Fibroblast of villous mesenchyme (primary cell): ENCODE results near the gene ANKRD50. TPM values are rescaled to one million over a fixed set of nuclear protein-coding genes. Genes with fewer than 3 reads are reported as not detected.

Experiments used
- DNase-seq: peaks from one replicate; pipeline ENCODE4 v3.0.0-alpha.2; 2010; ENCODE audit warnings: low read depth
- H3K4me3 ChIP-seq: 2 replicates; pipeline ENCODE4 v1.5.1; 2011; ENCODE audit warnings: low read depth, mild to moderate bottlenecking, low read length
- CTCF ChIP-seq: IDR thresholded peaks from 2 replicates; pipeline ENCODE4 v1.5.1; 2012; ENCODE audit warnings: low read depth, mild to moderate bottlenecking, low read length; ENCODE audit not compliant: insufficient read depth
- total RNA-seq: library from RNA; depleted of rRNA; stranded (reverse); fragments of >200 nt; gene quantifications from 2 replicates; pipeline ENCODE4 v1.2.3, GENCODE V29; 2012

The ANKRD50 gene
- total RNA-seq, 1 donor = 31.1 TPM

- TF ChIP-seq CTCF = no peak
- no peak overlapping the region for H3K4me3 ChIP-seq
- DNase-seq = peak; percentile 90
Measured at GRCh38 chr4:124631760-124632159, 80.8 kb downstream of the ANKRD50 start.

DNA sequence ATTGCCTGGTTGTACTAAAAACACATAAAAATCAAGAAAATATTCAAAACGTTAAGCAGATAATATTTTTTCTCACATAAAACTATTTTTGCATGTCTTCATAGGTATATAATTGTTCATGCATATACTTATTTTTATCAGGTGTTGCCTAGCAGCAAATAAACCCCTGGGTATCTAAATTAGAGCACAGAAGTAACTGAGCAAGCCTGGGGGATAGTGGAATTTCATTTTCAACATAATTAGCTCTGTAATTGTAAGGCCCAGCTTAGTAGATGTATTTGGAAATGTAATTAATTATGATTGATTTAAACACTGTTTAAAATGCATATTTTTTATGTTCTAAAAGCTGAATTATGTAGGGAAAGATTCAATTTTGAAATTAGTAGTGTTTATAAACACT, 82.9 kb downstream of the ANKRD50 start:
- no peak for TF ChIP-seq CTCF
- no peak overlapping the region for H3K4me3 ChIP-seq
- no peak for DNase-seq
